NCI-H460 (cell line): Measurements from ENCODE around the gene TAOK1. TPM values are rescaled to one million over a fixed set of nuclear protein-coding genes. Genes with fewer than 3 reads are reported as not detected.

Experiments used
- DNase-seq: peaks from one replicate; pipeline ENCODE4 v3.0.0-alpha.2; 2016; ENCODE audit warnings: low read depth; ENCODE audit errors: extremely low read depth
- total RNA-seq: library from RNA; depleted of rRNA; stranded (reverse); fragments of >200 nt; shearing (Covaris generic); gene quantifications from 2 replicates; pipeline ENCODE4 v1.2.3, GENCODE V29; 2014

Gene TAOK1
- total RNA-seq, 1 experiment from 2014 or later = 50.6 TPM

DNA sequence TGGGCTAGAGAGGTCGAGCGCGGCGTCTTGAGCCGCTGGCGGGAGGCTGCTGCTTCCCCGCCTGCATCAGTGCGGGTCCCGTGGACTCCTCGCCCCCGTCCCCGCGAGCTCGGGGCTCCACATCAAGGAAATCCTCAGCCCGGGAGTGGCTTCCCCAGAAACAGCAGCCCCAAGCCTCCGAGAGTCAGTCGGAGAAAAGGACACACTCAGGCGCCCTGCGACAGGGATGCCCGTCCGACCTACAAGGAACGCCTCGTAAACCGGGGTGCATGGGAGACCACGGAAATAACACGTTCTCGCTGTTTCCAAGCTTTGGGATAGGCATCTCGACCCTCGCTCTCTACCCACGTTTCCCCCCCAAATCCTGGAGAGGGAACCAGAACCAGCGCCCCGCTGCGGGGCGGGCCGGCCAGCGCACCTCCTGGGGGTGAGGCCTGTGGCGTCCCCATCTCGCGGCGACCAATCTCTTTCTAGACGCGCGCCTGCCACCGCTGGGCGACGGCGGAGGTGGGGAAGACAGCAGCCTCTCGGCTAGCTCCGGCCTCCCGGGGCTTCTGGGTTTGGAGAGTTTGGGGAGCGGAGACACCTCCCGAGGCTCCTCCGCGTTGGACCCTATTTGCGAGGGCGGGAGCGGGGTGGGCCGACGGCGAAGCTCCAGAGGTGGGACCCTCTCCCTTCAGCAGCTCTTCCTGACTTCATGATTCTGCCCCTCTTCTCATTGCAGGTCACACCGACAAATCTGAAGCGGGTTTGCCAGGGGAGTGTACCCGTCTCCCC is 177.6 kb downstream of the TAOK1 start:
- DNase-seq = peak; percentile 43

DNA sequence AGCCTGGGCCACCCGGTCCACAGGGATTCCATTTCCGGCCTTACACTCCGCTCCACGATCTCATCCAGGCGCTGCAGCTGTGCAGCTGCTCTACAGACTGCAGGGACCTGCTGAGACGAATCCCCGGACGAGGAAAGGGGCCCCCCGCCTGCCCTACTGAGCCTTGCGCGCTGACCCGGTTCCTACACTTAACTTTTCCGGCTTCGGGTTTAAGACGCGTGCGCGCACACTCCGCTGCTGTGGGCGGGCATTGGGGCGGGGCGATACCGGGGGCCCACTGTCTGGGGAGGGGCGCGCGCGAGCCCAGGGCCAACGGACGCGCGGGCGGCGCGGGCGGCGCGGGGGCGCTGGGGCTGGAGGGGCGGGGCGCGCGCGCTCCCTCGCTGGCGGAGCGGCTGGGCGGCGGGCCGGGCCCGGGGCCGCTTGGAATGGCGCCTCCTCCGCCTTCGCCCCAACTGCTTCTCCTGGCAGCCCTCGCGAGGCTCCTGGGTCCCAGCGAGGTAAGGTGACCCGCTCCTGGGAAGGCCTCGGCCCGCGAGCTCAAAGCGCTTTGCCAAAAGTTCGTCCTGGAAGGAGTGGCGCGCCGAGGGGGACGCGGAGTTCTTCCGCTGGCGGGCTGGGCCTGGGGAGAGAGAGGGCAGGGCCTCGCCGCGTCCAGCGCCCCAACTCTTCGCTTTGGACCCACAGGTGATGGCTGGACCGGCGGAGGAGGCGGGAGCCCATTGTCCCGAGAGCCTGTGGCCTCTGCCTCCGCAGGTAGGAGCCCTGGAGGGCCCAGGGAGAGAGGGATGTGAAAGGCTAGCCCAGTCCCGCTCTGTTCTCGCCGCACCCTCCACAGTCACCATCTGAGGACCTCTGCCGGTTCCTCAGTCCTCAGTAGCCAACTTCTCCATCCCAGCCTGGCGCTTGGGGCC is 178.4 kb downstream of the TAOK1 start, which contains the start of gene TP53I13:
Gene TP53I13 (plus strand): TSS at position 371 of the 914 bp plus-strand sequence. CDS start 58 bp downstream, at position 429.
- peak; percentile 82 for DNase-seq

DNA sequence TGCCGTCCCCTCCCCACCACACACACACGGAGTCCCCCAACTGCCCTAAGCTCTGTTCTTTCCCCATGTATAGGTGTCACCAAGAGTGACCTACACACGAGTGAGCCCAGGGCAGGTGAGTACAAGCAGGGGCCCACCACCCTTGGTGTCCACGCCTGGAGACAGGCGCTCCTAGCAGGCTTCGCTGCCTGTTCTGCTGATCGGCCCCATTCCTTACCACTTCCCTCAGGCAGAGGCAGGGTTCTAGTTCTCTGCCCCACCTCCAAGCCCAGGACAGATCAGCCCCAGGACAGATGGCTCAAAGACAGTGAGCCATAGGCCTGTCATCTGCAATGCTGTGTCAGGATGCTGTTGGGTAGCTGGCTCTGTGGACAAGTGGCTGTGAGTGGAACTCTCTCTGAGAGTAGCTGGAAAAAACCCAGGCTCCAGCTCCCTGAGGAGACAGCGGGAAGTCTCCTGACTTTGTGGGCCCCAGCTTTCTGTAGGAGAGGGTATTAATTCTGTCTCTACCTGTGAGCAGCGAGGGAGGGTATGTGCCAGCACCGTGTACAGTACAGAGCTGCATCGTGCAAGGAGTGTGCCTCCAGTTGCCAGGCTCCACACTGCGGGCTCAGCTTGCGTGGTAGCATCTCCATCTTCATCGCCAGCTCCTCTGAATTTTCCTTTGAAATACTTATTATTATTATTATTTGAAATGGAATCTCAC is 179.2 kb downstream of the TAOK1 start:
- no peak for DNase-seq

DNA sequence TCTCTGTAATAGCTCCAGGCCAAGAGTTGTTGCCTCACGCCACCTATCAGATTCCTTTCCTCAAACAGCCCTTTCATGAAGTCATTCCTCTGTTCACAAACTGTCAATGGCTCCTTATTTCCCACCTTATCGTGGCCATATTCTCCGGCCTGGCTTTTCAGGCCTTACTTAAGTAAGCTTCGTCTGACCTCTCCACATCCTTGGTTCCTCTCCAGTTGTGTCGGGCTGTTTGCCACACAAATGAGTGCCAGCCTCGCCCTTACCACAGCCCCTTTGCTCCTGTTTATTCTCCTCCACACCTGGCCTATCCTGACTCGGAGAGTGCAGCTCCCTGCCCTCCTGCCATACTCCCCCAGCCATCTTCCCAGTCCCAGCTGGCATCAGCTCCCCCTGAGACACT is 180.4 kb downstream of the TAOK1 start:
- DNase-seq = no peak

DNA sequence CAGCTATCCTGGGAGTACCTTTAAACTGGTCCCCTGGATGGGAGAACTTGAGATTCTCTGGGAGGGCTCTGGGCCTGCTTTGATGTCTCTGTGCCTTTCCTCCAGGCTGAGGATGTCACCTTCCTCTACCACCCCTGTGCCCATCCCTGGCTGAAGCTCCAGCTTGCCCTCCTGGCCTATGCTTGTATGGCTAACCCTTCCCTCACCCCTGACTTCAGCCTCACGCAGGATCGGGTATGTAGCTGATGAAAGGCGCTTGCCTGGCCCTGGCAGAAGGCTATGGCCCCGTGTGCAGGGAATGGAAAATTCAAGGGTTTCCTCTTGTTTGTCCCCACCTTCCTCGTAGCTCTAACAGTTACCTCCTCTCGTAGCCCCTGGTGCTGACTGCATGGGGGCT is 181.3 kb downstream of the TAOK1 start:
- DNase-seq = no peak

DNA sequence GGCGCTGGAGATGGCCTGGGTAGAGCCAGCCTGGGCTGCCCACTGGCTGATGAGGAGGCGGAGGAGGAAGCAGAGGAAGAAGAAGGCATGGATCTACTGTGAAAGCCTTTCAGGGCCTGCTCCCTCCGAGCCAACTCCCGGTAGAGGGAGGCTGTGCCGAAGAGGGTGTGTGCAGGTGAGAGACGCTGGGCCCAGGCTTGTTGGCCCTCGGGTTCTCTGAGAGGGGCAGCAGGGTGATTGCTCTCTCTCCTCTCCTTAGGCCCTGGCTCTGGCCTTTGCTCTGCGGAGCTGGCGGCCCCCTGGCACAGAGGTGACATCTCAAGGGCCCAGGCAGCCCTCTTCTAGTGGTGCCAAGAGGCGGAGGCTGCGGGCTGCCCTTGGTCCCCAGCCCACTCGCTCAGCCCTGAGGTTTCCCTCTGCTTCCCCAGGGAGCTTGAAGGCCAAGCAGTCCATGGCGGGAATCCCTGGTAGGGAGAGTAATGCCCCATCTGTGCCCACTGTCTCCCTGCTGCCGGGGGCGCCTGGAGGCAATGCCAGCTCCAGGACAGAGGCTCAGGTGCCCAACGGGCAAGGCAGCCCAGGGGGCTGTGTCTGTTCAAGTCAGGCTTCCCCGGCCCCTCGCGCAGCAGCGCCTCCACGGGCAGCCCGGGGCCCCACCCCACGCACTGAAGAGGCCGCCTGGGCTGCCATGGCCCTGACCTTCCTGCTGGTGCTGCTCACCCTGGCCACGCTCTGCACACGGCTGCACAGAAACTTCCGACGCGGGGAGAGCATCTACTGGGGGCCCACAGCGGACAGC is 181.9 kb downstream of the TAOK1 start:
- DNase-seq = no peak

DNA sequence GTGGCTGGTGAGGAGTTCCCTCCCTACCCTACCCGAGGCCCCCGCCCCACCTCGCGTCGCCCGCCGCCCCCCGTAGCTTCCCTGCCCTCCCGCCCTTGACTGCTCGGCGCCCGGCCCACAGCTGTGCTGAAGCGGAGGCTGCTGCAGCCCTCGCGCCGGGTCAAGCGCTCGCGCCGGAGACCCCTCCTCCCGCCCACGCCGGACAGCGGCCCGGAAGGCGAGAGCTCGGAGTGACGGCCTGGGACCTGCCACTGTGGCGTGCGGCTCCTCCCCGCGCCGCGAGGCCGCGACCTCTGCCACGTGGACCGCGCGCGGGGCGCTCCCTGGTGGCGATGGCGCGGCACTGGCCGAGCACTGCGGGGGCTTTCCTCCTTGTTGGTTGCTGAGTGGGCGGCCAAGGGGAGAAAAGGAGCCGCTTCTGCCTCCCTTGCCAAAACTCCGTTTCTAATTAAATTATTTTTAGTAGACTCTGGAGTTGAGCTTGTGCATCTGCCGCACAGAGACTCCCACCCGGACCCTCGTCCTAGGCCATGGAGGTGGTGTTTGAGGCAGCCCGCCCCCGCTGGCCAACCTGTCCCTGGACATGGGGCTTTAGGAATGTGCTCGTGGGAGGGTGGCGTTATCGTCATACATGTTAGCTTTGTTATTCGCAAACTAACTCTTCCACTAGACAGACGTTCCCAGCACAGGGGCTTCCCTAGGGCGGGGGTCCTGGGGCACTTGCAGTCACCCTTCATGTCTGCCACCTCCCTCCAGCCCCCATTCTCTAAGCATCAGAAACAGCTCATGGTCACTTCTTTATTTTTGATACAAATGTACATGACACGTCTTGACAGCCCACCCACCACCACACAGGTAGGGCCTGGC is 182.8 kb downstream of the TAOK1 start:
- no peak for DNase-seq

DNA sequence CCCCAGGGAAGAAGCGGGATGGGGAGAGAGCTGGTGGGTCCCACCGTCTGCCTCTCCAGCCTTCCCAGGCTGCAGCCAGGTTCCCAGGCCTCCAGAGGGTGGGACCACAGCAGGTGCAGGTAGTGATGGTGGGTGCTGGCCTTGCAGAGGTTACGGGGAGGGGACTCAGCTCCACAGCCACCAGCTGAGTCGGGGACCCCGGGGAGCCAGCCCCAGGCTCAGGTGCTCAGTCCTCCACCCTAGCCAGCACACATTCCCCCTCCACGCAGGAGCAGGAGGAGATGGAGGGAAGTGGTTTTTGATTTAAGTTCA is 183.4 kb downstream of the TAOK1 start:
- DNase-seq = no peak

DNA sequence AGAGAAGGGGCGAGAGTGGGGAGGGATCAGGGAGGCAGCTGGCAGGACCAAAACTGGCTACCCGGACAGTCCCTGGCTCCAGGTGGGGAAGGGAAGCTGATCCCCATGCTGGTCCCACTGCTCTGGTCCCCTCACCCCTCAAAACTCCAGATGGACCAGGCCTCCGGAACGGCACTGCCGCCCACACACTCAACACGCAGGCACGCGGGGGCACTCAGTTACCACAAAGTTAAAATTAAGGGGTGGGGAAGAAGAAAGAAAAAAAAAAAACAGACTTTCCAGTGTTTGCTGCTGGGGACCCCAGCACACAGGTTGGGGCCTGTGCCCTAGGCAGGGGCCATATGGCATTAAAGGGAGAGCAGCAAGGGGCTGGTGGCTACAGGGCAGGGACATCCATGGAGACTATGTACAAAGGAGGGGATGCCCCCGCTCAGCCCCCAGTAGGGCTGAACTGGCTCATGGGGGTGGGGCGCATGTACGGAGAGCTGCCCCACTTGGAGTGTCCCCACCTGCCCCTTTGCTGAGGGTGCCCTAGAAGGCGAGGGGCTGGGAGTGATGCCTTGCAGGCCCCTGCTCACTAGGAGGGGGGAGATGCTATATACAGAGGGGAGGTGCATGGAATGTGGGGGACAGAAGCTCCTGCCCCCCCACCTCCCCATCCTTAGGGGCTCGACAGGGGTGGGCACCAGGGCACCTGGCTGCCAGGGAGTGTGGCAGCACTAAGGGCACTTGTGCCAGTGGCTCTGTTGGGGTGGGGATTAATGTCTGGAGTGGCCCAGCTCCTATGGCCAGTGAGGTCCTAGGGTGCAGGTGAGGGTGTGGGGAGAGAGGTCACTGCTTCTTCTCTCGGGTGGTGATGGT is 183.9 kb downstream of the TAOK1 start:
- no peak for DNase-seq

DNA sequence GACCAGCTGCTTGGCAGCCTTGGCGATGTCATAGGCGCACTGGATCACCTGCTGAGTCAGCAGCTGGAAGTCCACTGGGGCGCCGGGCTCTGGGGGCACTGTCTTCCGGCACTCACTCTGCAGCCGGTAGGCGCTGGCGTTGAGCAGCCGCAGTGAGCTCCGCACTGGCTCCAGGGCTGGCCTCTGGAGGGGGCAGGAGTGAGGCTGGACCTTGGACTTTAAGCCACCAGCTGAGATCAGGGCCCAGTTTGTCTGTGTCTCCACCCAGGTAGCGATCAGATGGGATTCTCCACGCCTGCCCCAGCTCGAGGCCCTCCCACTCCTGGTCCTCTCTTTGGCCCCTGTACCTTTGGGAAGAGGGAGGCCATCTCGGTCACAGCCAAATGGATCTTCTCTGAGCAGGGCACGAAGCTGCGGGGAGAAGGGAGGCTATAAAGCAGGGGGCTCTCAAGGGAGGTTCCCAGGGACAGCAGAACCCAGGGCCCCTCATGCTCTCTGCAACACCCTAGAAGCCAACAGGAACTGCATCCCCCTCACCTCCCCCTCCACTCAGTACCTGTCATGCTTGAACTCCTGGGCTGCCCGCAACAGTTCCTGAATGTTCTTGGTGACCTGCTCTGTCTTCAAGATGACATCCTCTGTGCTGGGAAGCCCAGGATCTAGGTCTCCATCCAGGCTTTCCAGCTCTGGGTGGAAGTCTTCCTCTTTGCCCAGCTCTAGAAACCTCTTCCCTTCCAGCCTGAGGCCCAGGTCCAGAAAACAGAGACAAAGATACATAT is 184.8 kb downstream of the TAOK1 start:
- DNase-seq = no peak

DNA sequence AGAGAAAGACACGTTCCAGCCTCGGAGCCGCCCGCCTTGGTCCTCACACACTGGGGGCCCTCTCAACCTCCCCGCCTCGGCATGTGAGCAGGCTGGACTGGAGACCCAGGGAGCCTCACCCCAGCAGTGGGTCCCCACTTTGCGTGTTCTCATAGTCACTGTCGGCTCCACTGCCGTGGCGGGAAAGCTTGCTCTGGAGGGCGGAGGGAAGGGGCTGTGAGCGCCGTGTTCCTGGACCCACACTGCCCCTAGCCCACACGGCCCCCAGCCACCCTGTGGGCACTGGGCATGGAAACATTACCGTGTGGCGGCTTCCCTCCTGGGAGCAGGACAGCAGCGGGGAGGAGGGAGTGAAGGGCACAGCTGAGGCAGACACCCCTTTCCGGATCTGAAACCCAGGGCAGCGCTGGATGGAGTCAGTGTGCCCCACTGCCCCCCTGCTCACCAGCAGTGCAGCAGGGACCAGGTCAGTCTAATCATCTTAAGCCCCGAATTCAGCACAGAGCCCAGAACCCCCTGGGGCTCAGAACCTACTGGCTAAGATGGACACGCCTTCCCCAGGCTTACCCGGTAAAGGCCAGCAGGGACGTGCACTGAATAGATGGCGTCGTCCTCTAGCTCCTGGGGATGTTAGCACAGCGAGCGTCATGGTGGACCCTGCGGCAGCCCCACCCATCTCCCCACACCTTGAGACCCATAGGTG is 185.5 kb downstream of the TAOK1 start:
- DNase-seq = no peak

DNA sequence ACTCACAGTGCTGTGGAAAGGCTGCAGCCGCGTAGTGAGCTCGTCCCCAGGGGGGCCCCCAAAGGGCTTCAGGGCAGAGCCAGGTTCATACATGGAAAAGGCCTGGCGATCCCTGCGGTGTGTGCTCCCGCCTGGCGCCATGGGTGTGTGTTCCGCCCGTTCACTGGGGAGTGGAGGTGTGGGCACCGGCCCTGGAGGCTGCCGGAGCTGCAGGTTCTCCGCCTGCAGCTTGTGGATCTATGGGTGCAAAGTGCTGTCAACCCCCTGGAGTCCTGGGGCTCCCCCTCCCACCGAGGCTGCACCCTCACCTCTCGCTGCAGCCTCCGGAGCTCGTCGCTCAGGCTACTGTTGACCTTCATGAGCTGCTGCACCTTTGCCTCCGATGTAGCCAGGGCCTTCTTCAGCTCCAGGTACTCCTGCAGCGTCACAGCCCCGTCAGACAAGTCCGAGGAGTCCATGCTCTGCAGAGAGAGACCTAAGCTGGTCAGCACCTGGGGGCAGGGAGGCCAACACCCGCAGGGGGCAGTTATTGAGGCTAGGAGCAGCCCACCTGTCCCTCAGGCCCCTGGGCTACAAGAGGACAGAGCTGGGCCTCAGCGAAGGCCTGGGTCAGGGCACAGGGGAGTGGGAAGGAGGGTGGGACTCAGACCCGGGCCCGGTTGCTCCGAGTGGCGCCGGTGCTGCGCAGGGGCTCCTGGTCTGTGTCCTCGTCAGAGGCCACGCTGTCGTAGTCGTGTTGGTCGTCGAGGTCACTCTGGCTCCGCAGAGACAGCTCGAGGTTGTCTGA is 186.2 kb downstream of the TAOK1 start:
- no peak for DNase-seq

DNA sequence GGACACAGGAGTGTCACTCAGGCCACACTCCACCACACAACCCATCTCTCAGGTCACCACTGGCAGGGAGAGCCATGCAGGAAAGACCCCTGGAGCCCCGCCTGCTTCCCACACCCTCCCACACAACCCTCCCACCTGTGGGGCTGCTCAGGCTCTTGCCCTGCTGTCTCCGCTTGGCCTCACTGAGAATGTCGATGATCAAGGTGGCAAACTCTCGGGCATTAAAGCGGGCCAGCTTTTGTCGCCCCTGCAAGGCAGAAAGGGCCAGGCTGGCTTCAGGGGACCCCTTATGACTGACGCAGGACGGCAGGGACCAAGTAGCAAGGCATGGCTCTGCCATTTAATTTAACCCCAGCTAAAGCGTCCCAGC is 186.8 kb downstream of the TAOK1 start:
- no peak for DNase-seq

DNA sequence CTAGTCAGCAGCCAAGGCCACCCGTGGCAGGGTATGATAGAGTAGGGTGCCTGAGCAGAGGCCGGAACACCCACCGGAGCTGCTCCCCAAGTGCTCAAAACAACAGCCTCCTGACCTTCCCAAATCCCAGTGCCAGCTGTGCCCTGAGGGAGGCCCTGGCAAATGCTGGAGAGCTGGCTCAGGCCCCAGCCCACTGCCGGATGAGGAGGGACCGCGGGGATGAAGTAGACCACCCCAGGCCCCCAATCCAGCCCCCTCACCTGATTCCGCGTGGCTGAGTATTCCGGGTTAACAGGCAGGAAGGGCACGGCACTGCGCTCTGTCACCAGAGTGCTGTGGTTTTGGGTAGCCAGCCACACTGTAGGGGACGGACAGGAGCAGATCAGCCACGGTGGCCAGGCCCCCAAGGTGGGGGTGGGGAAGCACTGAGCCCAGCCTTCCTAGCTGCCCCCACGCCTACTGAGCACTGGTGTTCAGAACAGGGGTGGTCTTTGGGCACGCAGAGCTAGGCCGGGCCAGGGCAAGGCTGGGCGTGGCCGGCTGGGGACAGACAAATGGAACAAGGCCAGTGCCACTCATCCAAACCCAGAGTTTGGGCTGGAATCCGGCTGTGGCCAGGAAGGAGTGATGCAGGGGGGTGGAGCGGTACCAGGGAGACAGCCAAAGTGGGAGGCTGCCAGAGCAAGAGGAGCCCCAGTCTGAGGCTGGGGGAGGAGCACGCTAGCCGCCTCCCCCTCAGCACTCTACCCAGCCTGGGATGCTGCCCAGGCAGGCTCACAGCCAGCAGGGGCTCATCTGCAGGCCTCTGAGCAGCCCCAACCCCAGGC is 187.4 kb downstream of the TAOK1 start:
- no peak for DNase-seq

DNA sequence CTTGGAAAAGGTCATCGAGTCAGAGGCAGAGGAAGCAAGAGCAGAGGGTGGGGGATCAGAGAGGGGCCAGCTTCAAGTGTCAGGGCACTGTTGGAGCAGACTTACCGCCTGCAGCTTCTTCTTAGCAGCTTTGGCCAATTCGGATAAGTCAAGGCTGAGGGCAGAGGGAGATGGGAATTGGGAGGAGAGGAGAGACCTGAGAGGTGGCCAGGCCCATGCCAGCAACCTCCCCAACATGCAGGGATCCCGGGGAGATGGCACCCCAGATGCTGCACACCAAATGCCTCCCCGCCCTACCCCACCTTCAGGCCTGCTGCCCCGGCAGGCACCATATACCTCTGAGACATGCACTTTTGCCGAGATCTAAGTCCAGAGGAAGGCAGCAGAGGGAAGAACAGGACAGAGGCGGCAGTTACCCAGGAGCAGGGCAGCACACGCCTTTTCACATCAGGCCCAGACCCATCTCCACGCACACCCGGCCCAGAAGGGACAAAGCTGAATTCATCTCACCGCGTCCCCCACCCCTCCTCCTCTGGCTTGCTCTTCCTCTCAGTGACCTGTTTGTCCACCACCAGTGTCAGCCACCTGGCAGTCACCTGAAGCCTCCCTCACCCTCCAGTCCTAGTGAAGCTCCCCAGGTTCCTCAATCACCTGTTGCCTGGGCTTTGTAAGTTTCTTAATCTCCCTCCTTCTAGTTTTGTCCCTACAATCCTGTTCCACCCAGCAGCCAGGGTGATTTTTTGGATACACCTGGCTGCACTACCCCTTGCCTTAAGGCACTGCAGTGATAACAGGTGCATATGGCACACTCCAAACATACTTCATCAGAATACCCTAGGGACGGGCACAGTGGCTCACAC is 188.7 kb downstream of the TAOK1 start:
- DNase-seq = no peak
